ENCODE measurements around the gene FRAT2.
A peak's percentile ranks its signal among the peaks of the same experiment; 100 is the strongest.
"Not testable (repeated sequence)": the region's sequence is repeated elsewhere in the genome, so short reads cannot be mapped to it uniquely, and the experiment has no call there.

Gene FRAT2

DNA sequence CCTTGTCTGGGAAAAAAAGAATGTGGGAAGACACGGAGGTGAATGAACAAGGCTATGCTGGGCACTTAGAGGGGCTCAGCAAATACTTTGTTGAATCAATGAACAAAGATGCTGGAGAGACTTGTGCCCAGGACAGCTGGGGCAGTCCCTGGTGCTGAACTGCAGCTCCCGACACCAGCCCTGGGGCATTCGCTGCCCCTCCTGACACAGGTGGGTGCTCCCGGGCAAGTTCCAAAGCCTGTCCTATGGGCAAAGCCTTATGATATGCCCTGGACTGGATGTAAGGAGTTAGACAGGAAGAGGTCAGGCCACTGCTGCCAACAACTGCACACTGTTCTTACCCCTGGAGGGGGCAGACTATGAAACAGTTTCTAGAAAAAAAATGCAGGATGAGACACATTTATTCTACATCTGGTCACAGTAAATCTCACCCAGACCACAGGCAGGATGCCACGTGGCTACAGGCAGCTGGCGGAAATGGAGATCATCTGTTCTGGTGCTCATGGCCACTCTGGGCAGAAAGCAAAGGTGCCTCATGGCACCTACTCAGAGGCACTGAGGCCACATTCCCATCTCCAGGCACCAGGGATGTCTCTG, 21.9 kb upstream of the FRAT2 start:
- DNase-seq, result no peak

GRCh38 chr10:97355571-97355975, 21.0 kb upstream of the FRAT2 start:
- DNase-seq, result no peak

GRCh38 chr10:97353945-97354344, 19.4 kb upstream of the FRAT2 start:
- no peak for DNase-seq

- no peak for DNase-seq
These were observed 15.4 kb upstream of the FRAT2 start for GRCh38 chr10:97349752-97350513.

DNA sequence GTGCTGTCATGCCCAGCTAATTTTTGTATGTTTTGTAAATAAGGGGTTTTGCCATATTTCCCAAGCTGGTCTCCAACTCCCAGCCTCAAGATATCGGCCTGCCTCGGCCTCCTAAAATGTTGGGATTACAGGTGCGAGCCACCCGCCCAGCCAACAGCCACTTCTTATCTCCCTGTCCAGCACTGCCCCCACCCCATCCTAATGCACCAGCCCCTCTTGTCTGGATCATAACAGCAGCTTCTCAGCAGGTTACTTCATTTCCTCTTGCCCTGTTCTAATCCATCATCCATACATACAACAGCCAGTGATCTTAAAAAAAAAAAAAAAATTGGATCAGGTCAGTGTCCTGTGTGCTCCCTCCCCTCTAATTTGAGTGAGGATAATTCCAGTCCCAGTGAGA, 12.8 kb upstream of the FRAT2 start:
- no peak for DNase-seq

DNA sequence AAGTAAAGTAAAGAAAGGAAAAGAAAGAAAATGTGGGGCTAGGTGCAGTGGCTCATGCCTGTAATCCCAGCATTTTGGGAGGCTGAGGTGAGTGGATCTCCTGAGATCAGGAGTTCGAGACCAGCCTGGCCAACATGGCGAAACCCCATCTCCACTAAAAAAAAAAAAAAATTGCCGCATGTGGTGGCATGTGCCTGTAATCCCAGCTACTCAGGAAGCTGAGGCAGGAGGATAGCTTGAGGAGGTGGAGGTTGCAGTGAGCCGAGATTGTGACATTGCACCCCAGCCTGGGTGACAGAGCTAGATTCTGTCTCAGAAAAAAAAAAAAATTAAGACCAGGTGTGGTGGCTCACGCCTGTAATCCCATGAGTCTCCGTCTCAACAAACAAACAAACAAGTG, 9.1 kb upstream of the FRAT2 start:
- DNase-seq, result not testable (repeated sequence)

DNA sequence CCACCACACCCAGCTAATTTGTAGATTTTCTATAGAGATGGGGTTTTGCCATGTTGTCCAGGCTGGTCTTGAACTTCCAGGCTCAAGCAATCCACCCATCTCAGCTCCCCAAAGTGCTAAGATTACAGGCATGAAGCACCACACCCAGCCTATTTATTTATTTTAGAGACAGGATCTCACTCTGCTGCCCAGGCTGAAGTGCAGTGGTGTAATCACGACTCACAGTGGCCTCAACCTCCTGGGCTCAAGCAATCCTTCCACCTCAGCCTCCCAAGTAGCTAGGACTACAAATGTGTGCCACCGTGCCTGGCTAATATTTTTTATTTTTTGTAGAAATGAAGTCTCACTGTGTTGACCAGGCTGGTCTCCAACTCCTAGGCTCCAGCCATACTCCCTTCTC, 6.9 kb upstream of the FRAT2 start:
- no peak for DNase-seq

- DNase-seq, result no peak
These were observed 3.5 kb upstream of the FRAT2 start for GRCh38 chr10:97338041-97338440.

DNA sequence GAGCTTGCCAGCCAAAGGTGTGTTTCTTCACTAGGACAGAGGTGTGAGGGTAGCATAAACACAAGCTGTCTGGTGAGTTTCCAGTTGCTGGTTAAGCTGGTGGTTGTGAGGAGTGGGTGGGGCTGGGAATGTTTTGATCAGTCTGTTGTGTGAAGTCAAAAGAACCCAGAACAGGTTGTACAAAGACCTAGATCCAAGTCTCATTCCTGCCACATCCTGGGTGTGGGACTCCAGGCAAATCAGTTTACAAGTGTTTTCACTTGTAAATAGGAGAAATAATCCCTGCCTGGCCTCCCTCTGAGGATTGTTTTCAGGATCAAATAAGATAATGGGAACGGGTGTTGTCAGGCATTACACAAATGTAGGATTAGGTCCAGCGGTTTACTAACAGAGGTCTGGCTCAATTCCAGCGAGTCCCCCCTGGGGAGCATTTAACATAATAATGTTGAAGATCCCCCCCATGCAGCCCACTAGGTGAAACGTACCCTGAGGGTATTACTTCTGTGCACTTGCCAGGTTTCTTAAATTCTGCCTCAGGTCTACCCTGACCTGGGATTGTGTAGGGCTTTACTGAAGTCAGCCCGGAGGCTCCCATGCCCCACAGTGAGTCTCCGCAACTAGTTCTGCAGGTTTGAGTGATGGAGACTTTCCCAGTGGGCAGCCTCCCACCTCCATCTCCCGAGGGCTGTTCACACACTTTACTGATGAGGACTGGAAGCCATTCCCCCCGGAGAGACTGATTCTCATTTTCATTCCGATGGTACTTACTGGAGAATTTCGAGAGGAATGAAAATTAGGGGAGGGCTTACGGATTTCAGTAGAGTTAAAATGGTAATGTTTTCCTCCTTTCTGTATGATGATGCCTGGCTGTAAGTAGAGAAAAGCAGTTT, 2.7 kb upstream of the FRAT2 start:
- DNase-seq, result no peak

DNA sequence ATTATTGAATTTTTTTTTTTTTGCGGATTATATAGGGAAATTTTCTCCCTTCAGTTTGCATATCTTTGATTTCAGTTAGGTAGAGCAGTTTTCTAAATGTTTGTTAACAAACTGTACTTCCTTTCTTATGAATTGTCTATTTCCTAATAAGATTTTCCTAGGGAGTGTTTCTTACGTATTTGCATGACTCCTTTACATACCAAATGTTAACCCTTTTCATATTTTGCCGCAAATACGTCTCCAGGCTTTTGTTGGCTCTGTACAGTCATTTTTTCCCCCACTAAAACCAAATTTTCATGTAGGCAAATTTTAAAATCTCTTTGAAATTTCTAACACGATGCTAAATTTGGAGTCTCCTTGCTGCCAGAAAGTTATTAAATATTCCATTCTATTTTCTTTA, 1.9 kb upstream of the FRAT2 start:
- no peak for DNase-seq

GRCh38 chr10:97336006-97336405, 1.5 kb upstream of the FRAT2 start:
- DNase-seq, result no peak

- no peak for DNase-seq
These were observed 675 bp upstream of the FRAT2 start for GRCh38 chr10:97335188-97335619.

GRCh38 chr10:97333601-97334369, 744 bp downstream of the FRAT2 start:
- DNase-seq, result peak; percentile 9 to 15

DNA sequence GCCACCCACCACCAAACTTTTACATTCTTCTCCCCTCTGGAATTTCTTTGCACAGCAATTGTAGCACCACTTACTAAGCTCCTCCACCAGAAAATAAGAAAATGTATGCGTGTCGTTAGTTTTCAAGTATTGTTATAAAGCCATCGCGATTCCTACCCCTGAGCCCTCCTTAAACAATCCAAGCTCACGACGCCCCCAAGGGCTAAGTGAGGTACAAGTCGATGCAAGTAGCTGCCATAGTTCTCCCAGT, 1.3 kb downstream of the FRAT2 start:
- no peak for DNase-seq

DNA sequence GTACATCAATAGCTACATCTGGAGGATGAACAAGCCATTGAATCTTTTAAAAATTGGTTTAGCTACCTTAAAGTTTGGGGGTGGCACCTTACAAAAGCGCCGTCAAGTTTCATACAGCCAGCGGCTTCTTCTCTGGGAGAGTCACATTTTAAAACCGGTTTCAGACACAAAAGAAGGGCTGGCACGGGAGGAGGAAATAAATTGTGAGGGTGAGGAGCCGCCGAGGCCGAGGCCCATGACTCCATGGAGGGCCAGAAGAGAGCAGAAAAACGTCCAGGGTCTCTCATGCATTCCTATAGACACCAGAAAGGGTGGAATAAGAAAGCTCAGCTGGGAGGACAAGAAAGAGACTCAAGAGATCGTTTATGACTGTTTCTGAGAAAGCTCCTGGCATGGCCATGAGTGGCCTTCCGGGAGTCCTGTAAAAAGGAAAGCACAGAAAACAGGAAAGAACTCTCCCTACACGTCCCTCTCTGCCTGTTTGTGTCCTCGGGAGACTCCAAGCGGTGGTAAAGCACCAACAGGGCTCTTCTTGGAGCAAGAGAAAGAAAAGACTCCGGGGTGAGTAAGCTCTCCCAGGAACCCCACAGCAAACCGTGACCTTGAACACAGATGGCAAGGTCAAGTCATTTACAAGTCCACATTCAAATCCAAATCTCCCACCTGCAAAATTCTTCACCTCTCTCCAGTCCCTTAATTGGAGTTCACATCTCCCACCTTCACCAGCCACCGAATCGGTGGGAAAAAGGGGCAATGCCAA, 1.8 kb downstream of the FRAT2 start:
- DNase-seq, result no peak

GRCh38 chr10:97331153-97331703, 3.3 kb downstream of the FRAT2 start:
- DNase-seq, result no peak

DNA sequence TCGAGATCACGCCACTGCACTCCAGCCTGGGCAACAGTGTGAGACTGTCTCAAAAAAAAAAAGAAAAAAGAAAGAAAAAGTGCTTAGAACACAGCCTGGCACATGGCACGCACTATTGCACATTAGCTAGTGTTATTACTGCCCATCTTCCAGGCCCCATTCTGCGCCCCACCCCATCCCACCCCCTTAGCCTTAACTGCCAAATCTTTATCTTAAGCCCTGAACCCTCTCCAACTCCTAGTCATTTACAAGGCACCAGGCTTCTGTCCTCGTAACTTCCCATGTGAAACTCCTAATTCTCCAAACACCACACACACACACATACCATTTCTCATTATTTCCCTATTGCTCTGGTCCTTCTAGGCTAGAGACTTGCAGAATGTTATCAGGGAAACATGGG, 4.8 kb downstream of the FRAT2 start:
- DNase-seq, result no peak

- DNase-seq, result no peak
These were observed 5.7 kb downstream of the FRAT2 start for GRCh38 chr10:97328646-97329453.

GRCh38 chr10:97327348-97328294, 6.9 kb downstream of the FRAT2 start:
- DNase-seq, result no peak

- DNase-seq, result no peak
These were observed 8.8 kb downstream of the FRAT2 start for GRCh38 chr10:97325754-97326153.

All from activated CD4-positive, alpha-beta T cell treated with anti-CD3 and anti-CD28 coated beads for 4 hours (primary cell).